Ovary (tissue), 1 donor: Measurements from ENCODE around the gene MEGF6.

Experiments used
- EP300 ChIP-seq: sonication (generic); formaldehyde crosslinking; IDR thresholded peaks from one replicate; pipeline ENCODE4 v1.6.1; 2017; ENCODE audit warnings: antibody characterized with exemption
- POLR2A ChIP-seq: fragments of 450-650 bp; IDR thresholded peaks from one replicate; pipeline ENCODE4 v1.6.1; 2017; ENCODE audit warnings: antibody characterized with exemption, mild to moderate bottlenecking, moderate library complexity

GRCh38 chr1:3481836-3482375, 129.4 kb downstream of the MEGF6 start:
- TF ChIP-seq POLR2A = no peak
- TF ChIP-seq EP300 = no peak
